ENCODE data around the gene CCDC102B. TPM values are rescaled to one million over a fixed set of nuclear protein-coding genes. Genes with fewer than 3 reads are reported as not detected.
"Not testable (repeated sequence)": the region's sequence is repeated elsewhere in the genome, so short reads cannot be mapped to it uniquely, and the experiment has no call there.

CCDC102B gene
- total RNA-seq = 9.1 TPM

DNA sequence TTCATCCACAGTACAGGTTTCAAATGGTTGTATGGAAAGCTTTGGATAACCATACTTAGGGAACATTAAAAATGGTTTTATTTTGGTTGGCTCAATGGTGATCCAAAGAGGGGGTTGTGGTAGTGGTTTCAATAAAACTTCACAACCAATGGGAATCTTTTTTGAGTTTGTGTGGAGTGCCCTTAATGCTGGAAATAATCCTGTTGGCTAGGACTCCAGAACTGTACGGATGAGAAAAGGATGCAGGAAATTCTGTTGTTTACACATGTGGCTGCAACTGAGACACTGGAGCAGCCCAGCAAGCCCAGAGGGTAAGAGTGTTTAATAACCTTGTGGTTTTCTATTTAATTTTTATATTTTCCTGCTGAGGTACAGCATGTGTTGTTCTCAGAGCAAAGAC, at the start of gene CCDC102B:
Gene CCDC102B, plus strand, starts transcription at position 210 of the 400 bp plus-strand sequence. CDS start 38,684 bp downstream, outside the sequence.
- no peak for DNase-seq (ENCODE audit: low spot score)

DNA sequence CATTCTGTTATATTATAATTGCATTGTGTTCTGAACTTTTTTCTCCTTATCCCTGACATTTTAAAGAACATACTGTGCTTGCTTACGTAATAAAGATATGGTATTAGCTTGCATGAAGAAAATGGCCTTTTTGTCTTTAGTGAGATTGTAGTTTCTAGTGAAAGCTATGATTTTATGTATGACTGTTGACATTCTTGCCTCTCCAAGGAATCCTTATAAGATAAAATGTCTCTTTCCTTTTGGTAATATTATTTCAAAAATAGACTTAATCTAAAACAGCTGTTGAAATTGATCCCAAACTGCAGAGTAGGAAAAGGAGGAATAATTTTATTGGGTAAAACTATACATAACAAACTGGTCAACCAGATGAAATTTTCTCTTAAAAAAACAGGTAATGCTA, 40.8 kb upstream of the CCDC102B start:
- no peak for DNase-seq (ENCODE audit: low spot score)

DNA sequence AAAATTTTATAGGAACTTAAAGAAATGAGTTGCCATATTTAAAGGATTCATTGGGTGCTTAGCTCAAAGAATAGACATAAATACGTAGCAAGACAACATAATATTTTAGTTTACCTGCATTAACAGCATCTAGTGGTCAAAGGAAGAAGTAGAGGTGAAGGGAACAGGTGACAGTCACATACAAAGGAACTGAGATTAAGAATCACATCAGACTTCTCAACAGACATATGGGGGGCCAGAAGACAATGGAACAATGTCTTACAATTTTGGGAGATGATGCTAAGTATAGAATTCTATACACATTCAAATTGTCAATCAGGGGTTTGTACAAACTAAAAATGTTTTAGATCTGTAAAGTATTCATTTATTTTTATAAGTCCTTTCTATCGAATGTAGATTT, 38.6 kb upstream of the CCDC102B start:
- DNase-seq (ENCODE audit: low spot score) = no peak

GRCh38 chr18:68763083-68763482, 34.8 kb upstream of the CCDC102B start:
- no peak for DNase-seq (ENCODE audit: low spot score)

DNA sequence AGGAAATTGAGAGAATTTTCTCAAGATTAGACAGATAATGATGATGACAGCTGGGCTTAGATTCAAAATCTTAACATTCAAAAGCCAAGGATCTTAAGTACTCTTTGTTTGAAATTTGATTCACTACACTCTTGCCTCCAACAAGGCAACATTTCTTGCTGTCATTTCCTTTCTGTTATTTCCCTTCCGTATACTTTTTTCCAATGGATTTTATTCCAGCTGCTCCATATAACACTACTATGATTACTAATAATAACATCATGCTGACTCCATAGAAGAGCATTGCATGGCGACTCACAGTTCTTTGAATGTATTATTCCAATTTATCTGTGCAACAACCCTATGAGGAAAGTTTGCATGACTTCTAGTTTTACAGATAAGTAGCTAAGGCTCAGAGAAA, 33.9 kb upstream of the CCDC102B start:
- DNase-seq (ENCODE audit: low spot score) = no peak

- DNase-seq (ENCODE audit: low spot score) = no peak
Observed at GRCh38 chr18:68766433-68766832, 31.4 kb upstream of the CCDC102B start.

DNA sequence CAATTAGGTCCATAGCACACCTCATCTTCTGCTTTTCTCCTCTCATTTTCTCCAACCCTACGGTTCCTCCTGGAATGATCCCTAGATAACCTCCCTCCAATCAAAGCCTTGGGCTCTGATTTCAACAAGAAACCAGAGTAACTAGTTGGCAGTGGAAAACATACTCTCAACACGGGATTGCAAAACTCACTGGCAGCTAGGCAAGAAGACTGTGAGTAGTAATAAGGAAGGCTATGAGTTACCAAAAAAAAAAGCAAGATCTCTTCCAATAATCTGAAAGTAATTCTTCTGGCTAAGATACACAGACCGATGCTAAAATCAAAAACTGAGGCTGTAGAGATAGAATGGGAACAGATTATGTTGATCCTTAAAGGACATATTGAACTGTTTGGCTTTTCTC, 28.4 kb upstream of the CCDC102B start:
- no peak for DNase-seq (ENCODE audit: low spot score)

DNA sequence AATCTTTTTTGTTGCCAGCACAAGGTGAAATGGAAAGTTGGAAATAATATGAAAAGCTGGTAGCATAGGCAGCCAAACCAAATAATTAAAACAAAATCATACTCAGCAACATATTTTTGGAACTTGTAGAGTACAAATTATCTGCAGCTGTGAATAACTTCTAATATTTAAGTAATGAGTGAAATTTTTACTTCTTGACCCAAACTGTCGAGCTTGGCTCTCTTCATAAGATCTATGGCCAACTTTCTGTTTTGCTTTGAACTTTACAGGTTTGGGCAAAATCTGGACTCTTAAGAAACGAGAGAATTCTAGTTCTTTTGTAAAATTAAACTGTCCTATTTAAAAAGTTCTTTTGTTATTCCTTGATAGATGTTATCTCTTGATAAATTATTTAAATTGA, 25.6 kb upstream of the CCDC102B start:
- DNase-seq (ENCODE audit: low spot score) = no peak

DNA sequence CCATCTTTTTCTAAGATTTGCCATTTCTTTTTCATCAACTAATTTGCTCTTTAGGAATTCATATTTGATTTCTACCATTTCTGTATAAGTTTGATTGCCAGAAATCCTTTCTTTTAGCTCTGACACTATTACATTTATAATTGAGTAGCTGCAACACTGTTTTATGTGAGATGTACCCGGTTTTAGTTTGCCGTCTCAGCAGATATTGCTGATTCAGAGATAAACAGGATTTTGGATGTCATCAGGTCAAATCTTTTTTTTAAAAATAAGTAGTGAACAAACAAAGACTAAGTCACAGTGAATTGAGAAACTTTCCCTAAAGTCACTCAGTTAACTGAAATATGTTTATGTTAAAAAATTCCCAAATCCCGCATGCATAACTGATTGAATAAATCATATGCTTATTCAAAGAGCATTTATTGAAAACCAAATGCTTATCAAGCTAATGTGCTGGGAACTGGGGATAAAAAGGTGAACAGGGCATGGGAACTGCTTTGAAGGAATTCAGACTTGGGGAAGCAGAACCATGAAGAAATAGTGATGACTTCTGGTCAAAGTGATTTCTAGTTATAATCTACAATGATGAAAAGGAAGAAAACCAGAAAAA, 19.5 kb upstream of the CCDC102B start:
- no peak for DNase-seq (ENCODE audit: low spot score)

- no peak for DNase-seq (ENCODE audit: low spot score)
Observed at GRCh38 chr18:68779169-68779568, 18.7 kb upstream of the CCDC102B start.

DNA sequence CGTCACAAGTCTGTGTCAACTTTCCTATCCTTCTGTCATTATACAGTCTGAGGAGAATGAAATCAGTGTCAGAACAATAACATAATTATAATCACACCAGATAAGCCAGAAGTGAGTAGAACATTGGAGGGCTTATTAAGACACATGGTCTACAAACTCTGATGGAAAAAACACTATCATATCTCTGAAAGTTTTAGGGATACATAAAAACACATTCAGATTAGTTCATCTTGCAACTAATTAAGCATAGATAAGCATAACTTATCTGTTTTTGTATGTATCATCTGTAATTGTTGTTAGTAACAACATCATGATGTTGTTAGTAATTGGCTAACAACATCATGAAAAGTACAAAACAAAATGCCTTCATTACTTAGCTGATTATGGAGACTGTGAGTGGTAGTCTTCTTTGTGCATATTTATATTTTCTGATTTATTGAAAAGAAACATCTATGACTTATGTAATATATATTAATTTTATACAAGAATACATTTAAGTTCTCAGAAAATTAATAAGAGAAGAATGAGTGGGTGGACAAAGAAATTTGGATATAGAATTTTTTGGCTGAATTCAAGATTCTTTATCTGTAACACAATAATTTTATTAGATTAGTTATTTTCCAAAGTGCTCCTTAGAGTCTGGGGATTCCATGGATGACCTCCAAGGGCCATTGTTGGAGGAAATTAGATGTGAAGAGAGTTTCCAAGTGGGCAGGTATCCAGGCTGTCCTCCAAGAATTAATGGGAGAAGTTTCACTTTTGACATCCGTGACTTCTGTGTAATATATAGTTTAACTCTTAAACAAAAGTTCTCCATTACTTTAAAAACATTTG, 16.9 kb upstream of the CCDC102B start:
- no peak for DNase-seq (ENCODE audit: low spot score)

- DNase-seq (ENCODE audit: low spot score) = no peak
Observed at GRCh38 chr18:68783506-68783905, 14.4 kb upstream of the CCDC102B start.

GRCh38 chr18:68784071-68784470, 13.8 kb upstream of the CCDC102B start:
- DNase-seq (ENCODE audit: low spot score) = no peak

GRCh38 chr18:68790290-68790689, 7.6 kb upstream of the CCDC102B start:
- not testable (repeated sequence) for DNase-seq (ENCODE audit: low spot score)

GRCh38 chr18:68791801-68792200, 6.1 kb upstream of the CCDC102B start:
- no peak for DNase-seq (ENCODE audit: low spot score)

DNA sequence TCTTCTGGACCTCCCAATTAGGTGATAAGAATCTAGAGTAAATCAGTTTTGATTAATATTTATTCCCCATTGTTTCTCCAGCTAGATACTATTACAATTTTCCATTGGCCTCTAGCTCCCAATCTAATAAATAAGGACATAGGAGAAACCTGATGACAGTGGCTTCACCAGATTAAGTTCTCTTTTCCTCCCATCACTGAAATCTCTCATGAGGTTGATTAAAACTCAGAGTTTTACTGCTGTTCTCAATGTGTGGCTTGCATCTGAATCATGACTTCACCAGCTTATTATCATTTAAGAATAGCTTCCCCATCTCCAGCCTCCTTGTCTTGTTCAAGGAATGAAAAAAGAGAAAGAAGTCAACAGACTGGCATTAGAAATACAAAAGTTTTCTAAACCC, 3.9 kb upstream of the CCDC102B start:
- DNase-seq (ENCODE audit: low spot score) = no peak

- no peak for DNase-seq (ENCODE audit: low spot score)
Observed at GRCh38 chr18:68796936-68797690, 767 bp upstream of the CCDC102B start.

DNA sequence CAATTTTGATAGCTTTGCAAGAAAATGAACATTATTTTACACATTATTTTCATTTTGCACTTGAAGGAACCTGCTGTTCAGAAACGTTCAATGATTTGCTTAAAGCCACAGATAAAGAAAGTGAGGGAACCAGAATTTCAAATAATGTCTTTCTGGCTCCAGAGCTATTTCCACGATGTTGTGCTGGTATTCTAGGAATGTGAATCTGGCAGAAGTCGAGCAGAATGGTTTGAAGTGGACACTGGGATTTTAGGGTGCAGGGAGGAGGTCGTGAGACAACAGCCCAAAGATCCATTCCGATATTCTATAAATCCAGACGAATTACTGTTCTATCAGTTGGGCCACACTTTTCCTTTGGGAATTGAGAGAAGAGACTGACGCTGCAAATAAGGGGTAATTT, 2.2 kb downstream of the CCDC102B start:
- no peak for DNase-seq (ENCODE audit: low spot score)

DNA sequence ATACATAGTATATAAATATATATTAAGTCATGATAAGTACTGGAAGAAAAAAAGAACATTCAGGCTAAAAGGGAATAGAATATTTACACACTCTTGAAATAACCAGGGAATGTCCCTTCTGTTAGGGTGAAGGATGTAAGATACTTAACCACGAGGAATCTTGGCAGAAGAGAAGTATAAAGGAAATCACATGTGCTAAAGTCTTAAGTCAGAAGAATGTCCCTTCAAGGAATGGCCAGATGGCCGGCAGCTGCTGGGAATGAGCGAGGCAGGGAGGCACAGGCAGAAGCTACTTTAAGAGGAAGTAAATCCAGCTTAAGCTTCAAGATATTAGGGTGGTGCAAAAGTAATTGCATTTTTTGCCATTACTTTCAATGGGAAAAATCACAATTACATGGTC, 5.5 kb downstream of the CCDC102B start:
- no peak for DNase-seq (ENCODE audit: low spot score)

- DNase-seq (ENCODE audit: low spot score) = no peak
Observed at GRCh38 chr18:68817584-68817983, 19.7 kb downstream of the CCDC102B start.

- no peak for DNase-seq (ENCODE audit: low spot score)
Observed at GRCh38 chr18:68818584-68818983, 20.7 kb downstream of the CCDC102B start.

- no peak for DNase-seq (ENCODE audit: low spot score)
Observed at GRCh38 chr18:68822926-68823325, 25.0 kb downstream of the CCDC102B start.

DNA sequence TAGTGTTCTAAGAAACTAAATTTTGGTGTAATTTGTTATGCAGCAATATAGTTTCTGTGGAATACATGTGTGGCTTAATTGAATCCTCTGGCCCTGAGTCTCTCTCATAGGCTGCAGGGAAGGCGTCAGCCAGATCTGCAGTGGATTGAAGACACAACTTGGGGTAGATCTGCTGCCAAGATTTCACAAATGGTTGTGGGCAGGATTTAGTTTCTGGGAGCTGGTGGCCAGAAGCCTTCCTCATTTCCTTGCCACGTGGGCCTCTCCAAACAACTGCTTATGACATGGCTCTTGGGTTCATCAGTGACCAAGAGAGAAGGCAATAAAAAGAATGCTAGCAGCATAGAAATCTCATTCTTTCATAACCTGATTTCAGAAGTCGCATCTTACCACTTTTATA, 28.2 kb downstream of the CCDC102B start:
- DNase-seq (ENCODE audit: low spot score) = no peak

All from ureter (tissue), 1 donor.